Measurements from ENCODE around the gene KCNE1.
"Not testable (repeated sequence)": the region's sequence is repeated elsewhere in the genome, so short reads cannot be mapped to it uniquely, and the experiment has no call there.

Gene KCNE1

DNA sequence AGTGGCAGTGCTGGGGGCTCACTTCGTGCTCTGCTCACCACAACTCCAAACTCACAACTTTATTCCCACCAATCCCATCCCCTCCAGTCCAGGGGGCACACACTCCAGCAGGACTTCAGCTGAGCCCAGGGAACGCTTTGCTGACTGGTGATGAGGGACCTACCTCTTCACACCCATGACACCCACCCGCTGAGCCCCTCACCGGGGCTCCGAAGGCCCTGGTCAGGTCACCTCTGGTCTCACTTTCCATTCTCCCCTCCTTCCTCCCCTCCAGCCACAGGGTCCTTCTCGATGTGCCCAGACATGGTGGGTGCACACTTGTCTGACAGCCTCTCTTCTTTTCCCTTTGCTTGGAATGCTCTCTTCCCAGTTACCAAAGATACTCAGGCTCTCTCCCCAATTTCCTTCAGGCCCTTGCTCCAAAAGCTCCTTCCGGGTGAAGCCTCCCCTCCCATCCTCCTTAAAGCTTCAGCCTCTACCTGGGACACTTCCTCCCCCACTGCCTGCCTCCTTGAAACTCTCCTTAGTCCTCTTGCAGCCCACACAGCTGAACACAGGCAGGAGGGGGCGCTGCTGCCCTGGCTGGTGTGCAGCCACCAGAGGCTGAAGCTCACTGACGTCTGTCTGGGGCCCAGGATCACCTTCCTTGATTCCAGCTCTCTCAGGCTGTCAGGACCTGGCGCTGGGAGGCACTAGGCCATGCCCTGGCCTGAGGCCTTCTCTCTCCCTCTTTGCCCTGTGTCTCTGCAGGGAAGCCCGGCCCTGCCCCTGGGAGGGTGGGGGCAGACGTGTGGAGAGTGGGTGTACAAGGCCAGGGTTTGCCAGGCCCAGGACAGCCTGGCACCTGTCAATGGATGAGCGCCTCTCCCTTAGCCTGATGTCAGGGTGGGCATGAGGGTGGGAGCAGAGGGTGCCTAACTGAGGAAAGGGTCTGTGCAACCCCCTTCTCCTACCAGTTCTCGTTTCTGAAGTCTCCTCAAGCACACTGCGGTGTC lies 1.6 kb downstream of the KCNE1 start:
- DNase-seq, result peak; percentile 45

DNA sequence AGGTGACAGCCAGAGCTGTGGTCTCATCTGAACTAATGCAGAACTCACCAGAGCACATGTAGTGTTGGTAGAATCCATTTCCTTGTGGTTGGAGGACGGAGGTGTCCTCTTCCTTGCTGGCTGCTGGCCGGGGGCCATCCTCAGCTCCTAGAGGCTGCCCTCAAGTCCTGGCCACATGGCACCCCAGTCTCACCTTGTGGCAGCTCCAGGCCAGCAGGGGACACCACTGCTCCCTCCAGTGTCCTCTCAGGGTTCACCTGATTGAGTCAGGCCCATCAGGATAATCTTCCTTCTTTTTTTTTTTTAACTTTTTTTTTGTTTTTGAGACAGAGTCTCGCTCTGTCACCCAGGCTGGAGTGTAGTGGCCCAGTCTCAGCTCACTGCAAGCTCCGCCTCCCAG lies 2.9 kb downstream of the KCNE1 start:
- peak; percentile 16 for DNase-seq

DNA sequence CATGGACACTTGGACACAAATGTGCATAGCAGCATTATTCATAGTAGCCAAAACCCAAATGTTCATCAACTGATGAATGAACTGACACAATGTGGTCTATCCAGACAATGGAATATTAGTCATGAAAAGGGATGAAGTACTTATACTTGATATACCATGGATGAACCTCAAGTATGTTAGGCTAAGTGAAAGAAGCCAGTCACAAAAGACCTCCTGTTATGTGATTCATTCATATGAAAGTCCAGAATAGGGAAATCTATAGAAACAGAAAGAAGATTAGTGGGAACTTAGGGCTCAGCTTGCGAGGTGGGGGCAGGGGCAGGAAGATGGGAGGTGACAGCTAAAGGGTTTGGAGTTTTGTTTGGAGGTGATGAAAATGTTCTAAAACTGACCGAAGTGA lies 7.4 kb downstream of the KCNE1 start:
- DNase-seq, result no peak

DNA sequence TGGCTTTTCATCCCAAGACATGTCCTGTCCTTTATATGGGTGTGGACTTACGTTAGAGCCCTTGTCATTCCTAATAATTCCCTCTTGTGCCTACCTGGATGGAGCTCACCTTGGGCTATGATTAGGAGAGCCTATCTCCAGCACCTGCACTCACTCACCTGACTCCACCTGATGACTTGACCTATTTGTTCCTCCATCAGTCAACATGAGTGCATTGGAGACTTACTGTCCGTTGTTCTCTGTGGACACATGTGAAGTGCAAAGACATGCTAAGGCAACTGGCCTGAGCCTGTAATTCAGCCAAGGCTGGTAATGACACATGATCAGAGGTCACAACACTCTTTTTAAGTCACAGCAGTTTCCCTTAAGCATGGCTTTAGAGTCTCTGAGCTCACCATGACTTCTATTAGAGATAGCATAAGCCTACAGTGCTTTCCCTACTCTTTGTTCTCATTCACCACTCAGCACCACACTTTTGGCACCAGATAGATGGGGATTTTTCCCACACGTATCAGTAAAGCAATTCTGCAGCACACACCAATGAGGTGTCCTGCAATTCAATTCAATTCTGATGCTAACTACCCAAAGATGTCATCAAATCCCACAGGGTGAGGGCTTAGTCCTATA lies 9.4 kb downstream of the KCNE1 start:
- DNase-seq, result no peak

DNA sequence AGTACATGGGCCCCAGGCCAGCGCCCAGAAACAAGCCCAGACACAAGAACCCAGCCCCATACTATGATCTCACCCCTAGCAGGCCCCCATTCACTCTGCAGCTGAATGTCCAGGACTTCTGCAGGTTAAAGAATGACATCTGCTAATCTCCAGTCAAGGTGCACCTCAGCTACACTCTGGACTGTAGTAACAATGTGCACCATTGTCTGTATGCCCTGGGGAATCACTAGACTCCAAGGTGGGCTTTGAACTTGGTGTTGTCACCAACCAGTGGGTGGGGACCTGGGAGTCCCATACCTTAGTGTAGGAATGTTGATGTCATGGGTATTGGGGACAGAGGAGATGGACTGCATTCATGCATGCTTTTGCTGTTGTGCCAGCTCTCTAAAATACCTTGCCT lies 10.3 kb downstream of the KCNE1 start:
- DNase-seq, result no peak

DNA sequence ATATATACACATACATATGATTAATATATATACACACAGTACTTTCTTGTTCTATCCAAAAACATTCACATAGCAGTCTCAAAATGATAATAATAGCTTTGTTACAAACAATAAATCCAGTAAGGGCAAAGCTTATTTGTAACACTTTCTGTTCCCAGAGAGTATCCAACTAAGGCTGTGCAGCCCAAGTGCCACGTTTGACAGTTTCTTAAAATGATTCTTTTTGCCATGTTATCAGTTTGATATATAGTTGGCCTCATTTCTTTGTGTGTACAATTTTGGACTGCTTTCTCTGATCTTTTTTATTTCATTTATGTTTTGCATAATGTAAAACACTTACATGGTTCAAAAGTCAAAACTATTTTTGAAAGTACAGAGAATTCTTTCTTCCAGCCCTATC lies 11.8 kb downstream of the KCNE1 start:
- no peak for DNase-seq

DNA sequence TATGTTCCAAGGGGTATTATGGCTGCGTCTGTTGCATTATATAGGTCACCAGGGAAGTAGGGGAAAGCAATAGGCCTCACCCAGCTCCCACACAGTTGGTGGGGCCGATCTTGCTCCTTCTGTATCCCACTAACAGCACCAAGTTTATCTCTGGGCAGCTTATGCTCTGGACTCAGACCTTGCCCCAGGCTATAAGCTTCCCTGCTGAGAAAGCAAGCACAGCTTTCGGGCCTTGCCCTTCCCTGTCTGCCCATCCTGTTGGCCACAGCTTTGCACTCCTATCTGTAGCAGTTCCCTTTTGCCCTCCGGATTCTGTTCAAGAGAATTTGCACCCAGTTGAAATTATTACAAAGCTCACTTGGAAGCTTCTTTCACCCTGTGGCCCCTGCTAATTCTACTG lies 12.9 kb downstream of the KCNE1 start:
- DNase-seq, result no peak

DNA sequence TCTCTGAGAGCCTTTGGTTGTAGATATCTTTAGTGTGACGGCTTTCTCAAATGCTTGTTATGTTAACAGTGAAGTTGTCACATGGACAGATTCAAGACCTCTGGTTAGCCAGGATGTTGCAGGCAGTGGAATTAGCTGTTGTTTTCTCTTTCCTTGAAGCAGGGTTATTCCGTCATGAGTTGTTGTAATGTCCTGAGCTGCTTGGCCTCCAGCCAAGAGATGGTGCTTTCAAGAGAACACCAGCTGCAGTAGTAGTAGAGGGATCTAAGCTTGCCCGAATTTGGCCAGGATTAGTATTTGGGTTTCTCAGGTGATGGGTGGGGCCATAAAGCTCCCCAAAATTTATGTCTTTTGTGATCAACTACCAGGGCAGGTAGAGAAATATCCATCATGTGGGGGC lies 13.4 kb downstream of the KCNE1 start:
- peak; percentile 54 for DNase-seq

DNA sequence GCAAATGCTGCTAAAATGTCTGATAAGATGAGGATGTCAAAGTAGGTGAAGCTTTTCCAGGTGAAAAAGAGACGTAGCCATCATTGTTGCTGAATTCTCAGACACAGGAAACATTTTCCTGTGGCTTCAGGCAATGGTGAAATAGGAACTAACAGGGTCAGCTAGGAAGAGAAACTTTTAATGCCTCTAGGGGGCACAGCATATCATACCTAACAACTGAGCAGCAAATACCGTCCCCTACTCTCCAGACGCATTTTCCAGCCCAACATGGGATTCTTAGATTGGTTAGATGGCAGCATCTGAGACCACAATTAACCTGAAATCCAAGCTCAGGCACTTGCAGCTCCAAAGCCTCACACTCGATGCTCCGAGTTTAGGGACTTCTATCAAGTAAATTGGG lies 28.2 kb downstream of the KCNE1 start:
- DNase-seq, result not testable (repeated sequence)

DNA sequence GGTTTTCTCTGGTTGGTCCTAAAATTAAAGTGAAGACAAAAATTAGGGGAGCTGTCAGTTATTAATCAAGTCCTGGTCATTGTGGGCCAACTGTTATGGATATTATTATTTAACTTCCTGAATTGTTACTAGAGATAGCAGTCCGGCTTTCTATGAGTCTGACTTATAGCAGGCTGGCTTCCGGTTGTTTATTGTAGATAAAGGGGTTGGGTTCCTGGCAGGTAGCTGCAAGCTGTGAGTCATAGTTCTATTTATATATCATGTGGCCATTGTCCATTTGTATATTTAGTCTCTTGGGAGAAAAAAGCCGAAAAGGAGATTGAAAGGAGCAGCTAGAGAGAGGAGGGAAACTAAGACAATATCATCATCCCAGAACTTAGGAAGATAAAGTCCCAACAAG lies 28.6 kb downstream of the KCNE1 start:
- DNase-seq, result not testable (repeated sequence)

DNA sequence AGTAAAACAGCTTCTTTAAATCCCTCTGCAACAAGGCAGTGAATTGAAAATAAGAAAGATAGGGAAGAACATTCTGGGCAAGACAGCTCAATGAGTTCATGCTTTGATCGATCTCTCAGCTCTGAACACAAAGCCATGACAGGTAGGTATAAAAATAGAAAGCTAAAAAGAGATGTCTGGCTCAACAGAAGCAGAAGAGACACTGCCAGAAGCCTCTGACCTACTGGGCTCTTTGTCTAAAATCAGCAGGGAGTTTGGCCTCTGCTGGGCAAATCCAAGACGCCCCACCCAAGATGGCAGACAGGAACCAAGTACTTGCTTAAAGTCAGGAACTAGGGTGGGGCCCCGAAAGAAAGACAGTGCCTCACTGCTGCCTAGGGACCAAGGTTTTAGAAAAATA lies 44.7 kb downstream of the KCNE1 start:
- DNase-seq, result not testable (repeated sequence)

DNA sequence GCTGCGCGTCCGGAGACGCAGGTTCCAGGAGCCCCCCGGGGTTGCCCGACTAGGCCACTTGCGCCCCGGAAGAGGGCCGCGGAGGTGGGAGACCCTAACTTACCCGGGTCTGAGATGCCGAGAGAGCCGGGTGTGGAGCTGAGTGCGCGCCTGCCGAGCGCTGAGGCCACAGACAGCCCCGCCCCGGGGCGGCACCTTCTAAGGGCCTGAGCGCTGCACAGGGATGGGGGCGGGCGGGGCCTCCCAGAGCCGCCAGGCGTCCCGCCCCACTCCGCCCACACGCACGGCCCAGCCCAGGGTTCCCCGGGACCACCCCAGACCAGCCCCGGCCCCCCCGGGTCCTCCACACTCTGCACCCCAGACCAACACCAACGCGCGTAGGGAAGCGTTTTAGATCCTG lies 52.6 kb downstream of the KCNE1 start:
- not testable (repeated sequence) for DNase-seq

DNA sequence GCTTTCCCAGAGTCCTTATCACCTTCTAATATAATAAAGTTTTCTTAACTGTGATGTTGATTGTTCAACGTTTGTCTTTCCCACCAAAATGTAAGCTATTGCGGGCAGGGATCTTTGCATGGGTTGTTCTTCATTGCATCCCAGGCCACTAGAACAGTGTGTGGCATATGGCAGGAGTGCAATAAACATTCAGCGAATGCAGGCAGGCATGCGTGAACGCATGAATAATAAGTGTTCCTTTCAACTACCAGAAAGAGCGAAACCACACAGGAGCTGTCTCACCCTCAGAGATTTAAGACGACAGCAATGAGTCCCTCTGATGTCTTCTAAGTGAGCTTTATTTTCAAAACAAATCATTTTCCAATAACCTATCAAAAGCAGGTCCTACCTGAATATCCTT lies 53.7 kb downstream of the KCNE1 start:
- not testable (repeated sequence) for DNase-seq

DNA sequence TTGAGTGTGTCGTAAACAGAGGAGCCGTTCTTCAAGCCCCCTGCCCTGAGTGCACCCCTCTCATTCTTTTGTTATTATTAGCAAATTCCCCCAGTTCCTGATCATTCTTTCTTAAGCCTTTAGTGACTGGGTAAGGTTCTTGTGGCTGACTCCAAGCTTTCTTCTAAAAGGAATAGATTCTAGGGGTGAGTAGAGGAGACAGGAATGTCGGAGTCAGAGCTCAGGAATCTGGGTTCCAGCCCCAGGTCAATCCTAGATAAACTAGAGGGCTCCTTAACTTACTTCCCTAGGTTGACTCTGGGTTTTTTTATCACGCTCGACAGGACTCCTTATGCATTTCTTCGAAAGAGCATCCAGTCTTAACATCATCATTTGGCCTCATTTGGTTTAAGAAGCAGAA lies 55.8 kb downstream of the KCNE1 start:
- not testable (repeated sequence) for DNase-seq

DNA sequence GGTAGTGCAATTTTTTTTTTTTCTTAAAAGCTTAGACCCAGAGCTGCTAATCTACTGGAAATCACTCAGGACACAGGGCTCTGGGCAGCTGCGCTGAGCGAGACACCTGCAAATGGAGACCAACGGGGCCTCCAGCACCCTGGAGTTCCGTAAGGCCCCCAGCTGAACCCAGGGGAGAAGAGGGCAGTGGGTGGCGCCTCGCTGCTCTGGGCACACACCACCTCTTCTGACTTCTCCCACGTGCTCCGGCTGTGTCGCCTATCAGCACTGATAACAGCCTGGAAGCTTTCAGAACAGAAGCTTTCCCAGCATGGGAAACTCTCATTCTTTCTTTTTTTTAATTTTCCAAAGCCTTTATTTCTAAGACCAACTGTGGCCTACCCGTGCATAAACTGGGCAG lies 56.4 kb downstream of the KCNE1 start:
- DNase-seq, result not testable (repeated sequence)

DNA sequence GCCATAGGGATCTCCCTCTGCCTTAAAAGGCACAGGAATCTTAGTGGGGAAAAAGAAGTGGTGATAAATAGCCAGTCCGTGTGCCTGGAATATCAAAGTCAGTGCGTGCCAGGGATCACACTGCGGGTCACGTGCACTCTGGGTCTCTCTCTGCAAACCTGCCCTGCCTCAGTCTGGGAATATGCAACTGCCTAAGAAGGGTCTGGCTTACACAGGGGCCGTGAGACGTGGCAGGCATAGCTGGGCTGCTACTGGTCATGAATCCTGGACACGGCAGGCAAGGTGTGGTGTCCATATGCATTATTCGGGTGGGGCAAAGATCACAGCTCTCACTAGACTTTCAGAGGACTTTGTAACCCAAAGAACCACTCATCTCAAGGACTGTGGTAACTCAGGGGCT lies 65.0 kb downstream of the KCNE1 start:
- DNase-seq, result not testable (repeated sequence)

DNA sequence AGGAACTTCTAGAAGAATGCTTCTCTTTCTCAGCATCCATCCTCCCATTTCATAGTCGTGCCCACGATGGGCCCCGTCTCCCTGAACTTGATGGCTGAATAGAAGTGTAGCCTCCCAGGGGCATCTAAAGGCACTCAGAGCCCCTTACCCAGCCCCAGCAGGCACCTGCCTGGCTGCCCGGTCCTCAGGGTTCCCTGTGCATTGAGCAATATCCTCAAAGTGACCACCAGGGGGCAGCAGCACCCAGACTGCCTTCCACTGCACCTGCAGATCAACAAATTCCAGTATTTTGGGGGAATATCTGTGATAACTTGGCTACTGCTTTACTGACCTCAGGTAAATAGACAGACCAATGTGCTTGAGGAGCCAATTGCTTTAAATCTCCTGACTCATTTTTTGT lies 68.5 kb downstream of the KCNE1 start:
- not testable (repeated sequence) for DNase-seq

DNA sequence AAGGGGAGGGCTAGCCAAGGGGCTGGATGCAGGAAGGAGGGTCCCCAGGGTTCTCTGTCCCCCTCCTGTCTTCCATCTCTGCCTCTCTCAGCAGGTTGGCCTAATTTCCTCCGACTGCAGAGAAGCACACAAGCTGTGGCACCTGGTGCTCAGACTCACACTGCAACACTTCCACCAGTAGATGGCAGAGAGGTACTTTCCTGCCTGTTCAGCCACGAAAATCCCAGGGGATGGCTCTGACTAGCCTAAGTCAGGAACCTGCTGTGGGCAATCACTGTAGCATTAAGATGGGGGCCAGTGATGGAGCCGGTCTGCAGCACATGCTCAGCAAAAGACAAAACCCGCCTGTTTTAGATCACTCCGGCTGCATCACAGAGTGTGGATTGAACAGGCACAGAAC lies 82.3 kb downstream of the KCNE1 start:
- DNase-seq, result not testable (repeated sequence)

DNA sequence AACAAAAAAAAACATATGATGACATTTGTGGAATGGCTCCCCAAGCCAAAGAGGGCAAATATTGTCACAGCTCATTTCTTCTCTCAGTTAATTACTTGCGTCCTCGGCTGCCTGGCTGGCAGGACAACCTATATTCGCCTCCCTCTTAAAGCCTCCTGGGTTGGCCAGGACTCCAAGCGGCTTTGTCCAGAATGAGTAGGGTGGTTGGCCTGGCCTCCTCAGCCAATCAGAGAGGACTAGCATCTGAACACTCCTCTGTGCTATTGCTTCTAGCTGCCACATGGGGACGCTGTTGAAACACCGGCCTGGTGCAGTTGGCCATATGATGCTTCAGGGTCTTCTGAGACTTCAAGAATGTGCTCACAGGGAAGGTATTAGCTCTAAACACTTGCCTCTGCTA lies 83.6 kb downstream of the KCNE1 start:
- not testable (repeated sequence) for DNase-seq

DNA sequence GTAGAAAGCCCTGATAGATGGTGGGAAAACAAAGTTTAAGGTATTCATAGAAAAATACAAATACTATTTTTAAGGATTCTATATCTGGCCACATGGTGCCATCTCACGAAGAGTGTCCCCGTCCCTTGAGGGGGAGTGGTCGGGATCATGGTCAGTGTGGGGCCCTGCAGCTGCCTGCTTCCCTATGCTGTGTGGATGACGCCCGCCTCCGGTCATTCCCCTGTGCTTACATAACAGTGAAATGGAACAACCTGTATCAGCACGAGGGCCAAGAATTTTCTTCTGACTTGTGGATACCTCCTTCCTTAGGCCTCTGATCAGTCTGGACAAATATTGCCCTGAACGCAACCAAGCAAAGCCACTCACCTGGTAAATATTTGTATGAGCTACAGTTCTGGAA lies 84.7 kb downstream of the KCNE1 start:
- DNase-seq, result not testable (repeated sequence)

DNA sequence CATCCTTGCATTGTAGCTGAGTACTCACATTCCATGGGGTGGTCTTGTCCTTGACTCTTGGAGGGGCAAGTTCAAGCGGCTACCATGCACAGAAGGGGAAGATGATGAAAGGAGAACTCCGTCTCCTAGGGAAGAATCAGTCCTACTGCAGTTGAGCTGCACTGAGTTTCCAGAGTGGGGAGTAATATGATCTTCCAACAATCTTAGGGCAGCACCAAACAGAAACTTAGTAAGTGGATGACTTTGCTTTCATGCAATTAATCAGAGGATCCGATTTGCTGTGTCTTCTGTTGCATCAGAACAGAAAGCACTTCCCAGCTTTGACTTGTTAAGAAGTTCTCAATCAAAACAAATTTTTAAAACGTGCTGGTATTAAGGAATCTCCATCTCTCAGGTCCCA lies 88.2 kb downstream of the KCNE1 start, which contains the start of gene SMIM34:
Gene SMIM34 (minus strand): TSS at position 147 of the 400 bp plus-strand sequence. CDS start 112 bp downstream, at position 35.
- not testable (repeated sequence) for DNase-seq

DNA sequence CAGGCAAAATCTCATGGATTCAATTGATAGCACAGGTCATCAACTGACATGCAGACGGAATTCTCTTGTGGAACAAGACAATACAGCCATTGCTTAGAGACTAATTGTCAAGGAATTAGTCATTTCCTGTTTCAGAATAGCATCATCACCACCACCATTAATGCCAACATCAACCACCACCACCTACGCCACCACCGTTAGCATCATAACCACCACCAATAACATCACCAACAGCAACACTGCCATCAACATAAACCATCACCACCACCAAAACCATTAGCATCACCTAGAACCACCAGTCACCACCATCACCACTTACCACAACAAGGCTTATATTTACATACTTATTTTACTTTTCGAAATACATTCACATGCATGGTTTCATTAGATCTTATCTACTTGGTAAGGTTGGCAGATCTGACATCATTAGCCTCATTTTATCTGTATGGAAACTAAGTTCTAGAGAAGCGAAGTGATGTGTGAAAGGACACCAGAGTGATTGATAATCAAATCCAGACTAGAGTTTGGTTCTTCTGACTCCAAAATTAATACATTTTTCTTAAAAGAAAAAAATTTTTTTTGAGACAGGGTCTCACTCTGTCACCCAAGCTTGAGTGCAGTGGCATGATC lies 94.4 kb downstream of the KCNE1 start:
- DNase-seq, result not testable (repeated sequence)

DNA sequence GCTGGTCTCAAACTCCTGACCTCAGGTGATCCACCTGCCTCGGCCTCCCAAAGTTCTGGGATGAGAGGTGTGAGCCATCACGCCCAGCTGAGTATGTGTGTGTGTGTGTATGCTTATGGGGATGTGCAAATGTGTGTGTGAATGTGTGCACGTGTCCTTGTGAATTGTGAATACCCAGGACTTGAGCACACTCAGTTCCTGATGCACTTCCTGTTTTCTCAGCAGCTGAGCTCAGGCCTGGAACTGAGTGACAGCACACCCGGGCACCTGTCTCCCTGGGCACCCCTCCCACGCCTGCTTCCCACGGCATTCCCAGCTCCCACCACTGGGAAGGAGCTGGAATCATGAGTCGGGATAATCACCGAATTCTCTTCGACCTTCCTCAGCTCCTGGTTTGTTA lies 104.7 kb downstream of the KCNE1 start:
- DNase-seq, result not testable (repeated sequence)

DNA sequence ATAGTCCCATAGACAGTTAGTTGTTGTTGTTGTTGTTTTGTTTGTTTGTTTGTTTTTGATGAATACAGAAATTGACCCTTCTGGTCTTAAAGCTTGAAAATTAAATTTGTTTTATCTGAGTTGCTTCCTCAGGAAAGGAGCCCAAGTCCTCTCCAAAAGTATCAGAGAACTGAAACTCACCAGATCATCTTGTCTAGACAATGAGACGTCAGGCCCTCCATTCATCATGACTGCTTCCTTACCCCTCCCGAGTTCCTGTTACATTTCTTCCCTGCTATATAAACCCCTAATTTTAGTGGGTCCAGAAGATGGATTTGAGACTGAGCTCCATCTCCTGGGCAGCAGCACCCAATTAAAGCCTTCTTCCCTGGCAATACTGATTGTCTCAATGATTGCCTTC lies 105.3 kb downstream of the KCNE1 start:
- not testable (repeated sequence) for DNase-seq
